Gastrocnemius medialis (tissue), 4 donors: ENCODE results near the gene ADIPOQ. TPM values are rescaled to one million over a fixed set of nuclear protein-coding genes. Genes with fewer than 3 reads are reported as not detected.
"Not testable (repeated sequence)": the region's sequence is repeated elsewhere in the genome, so short reads cannot be mapped to it uniquely, and the experiment has no call there.

Source experiments
- ATAC-seq, 2 donors: fragments of 150-250 bp; one replicate each; pipeline ENCODE4 v1.9.1; 2016
- DNase-seq, 2 donors: peaks; one replicate each; pipeline ENCODE4 v3.0.0-alpha.2; 2019
- H3K27ac ChIP-seq, 4 donors: fragments of 200-600 bp; sonication (generic); 1 replicate in 1 of 4; 2 replicates in 3 of 4; pipeline ENCODE4 v1.5.1; 2016 to 2018; ENCODE audit warnings: mild to moderate bottlenecking in 2 of 4, moderate library complexity in 1 of 4
- H3K27me3 ChIP-seq, 3 donors: fragments of 200-600 bp; sonication (generic) in 2 of 3; 1 replicate in 1 of 3; 2 replicates in 2 of 3; pipeline versions ENCODE4 v1.5.1 to v1.6.0; 2016 to 2019; ENCODE audit warnings: mild to moderate bottlenecking in 1 of 3, moderate library complexity in 1 of 3
- H3K36me3 ChIP-seq, 2 donors: fragments of 200-600 bp; sonication (generic) in 1 of 2; one replicate each; pipeline ENCODE4 v1.5.1; 2017 to 2018
- H3K4me1 ChIP-seq, 2 donors: fragments of 200-600 bp; sonication (generic) in 1 of 2; one replicate each; pipeline ENCODE4 v1.5.1; 2016 to 2017; ENCODE audit warnings: mild to moderate bottlenecking in 2 of 2
- H3K4me3 ChIP-seq, 4 donors: fragments of 200-600 bp; sonication (generic) in 3 of 4; 1 replicate in 1 of 4; 2 replicates in 3 of 4; pipeline ENCODE4 v1.5.1; 2016 to 2019; ENCODE audit warnings: mild to moderate bottlenecking in 2 of 4
- H3K9me3 ChIP-seq, 3 donors: fragments of 200-600 bp; sonication (generic) in 2 of 3; 1 replicate in 1 of 3; 2 replicates in 2 of 3; pipeline ENCODE4 v1.5.1; 2016 to 2019
- POLR2A ChIP-seq, 2 donors: fragments of 450-650 bp; IDR thresholded peaks; one replicate each; pipeline ENCODE4 v1.6.1; 2017; ENCODE audit warnings: antibody characterized with exemption in 2 of 2, mild to moderate bottlenecking in 2 of 2, moderate library complexity in 2 of 2
- in situ Hi-C, 4 donors: fragments of 200-750 bp; cut with MboI; loops; one replicate each; pipeline versions ENCODE4 v1.15.0 to v1.8.0; 2017; ENCODE audit warnings: low sequenced_read_pairs in 4 of 4
- intact Hi-C: fragments of 100-400 bp; cut with DNase I; formaldehyde crosslinking; loops from one replicate; pipeline ENCODE4 v1.15.1; 2023; ENCODE audit warnings: low total_unique reads
- total RNA-seq, 4 donors: library from RNA; depleted of rRNA; stranded (reverse); fragments of >200 nt; gene quantifications; one replicate each; pipeline versions ENCODE4 v1.1.0 to v1.2.3, GENCODE V29; 2016
- TF ChIP-seq, protein P1 (sequence below), 5 experiments: fragments of 450-650 bp in 3 of 5; fragments of 200-600 bp in 2 of 5; sonication (generic) in 2 of 5; IDR thresholded peaks in 4 of 5; conservative IDR thresholded peaks in 1 of 5; 1 replicate in 4 of 5; 2 replicates in 1 of 5; pipeline ENCODE4 v1.5.1; 2016 to 2019; ENCODE audit warnings: antibody characterized with exemption in 5 of 5, mild to moderate bottlenecking in 3 of 5, moderate library complexity in 3 of 5

ADIPOQ gene
- total RNA-seq, result 1 to 10 TPM in 2 of 4 donors, under 1 TPM in 2; 0.33 to 4.1 (median 1.8) TPM

DNA sequence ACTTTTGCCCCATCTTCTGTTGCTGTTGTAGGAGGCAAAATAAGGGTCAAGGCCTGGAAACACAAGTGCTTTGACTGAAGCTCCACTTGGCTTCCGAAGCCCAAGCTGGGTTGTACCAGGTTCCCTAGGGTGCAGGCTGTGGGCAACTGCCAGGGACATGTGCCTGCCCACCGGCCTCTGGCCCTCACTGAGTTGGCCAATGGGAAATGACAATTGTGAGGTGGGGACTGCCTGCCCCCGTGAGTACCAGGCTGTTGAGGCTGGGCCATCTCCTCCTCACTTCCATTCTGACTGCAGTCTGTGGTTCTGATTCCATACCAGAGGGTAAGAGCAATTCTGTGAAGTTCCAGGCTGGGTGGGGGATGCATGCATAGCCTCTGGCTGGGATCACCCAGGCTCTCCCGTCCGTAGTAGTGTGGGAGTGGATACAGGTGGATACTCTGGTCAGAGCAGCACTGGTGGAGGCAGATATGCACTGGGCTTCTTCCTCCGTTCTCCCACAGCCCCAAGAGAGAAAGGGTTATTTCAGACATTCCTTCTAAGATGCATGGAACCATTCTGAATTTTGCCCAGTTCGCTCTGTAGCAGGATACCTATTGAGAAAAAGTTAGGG is at the start of gene ADIPOQ:
ADIPOQ (plus strand) TSS at position 285 of the 613 bp plus-strand sequence. CDS start 10,349 bp downstream, outside the sequence.
- ATAC-seq, result no peak
- no peak within 1 kb of the TSS for H3K27ac ChIP-seq
- H3K27me3 ChIP-seq, result peaks cover 0 to 15% (median 11%) of the 10 kb centered on the region in 3 donors
- no peaks in the 10 kb centered on the region for H3K9me3 ChIP-seq
- TF ChIP-seq, protein P1, sequence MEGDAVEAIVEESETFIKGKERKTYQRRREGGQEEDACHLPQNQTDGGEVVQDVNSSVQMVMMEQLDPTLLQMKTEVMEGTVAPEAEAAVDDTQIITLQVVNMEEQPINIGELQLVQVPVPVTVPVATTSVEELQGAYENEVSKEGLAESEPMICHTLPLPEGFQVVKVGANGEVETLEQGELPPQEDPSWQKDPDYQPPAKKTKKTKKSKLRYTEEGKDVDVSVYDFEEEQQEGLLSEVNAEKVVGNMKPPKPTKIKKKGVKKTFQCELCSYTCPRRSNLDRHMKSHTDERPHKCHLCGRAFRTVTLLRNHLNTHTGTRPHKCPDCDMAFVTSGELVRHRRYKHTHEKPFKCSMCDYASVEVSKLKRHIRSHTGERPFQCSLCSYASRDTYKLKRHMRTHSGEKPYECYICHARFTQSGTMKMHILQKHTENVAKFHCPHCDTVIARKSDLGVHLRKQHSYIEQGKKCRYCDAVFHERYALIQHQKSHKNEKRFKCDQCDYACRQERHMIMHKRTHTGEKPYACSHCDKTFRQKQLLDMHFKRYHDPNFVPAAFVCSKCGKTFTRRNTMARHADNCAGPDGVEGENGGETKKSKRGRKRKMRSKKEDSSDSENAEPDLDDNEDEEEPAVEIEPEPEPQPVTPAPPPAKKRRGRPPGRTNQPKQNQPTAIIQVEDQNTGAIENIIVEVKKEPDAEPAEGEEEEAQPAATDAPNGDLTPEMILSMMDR (IDR thresholded peaks at IDR 0.05 in 4 of 5, conservative IDR thresholded peaks at IDR 0.05 in 1 of 5), result no peak
- no peak for TF ChIP-seq POLR2A (IDR thresholded peaks at IDR 0.05)
- no peaks in the 10 kb centered on the region for H3K36me3 ChIP-seq
- intact Hi-C loops (no loop called here), in situ Hi-C loops (loop anchor here in 1 of 4 donors (10.0 kb wide), 1 partner anchor 322 kb away; no protein-coding TSS in a partner anchor)
- no peak within 1 kb of the TSS for H3K4me3 ChIP-seq
- no peaks in the 10 kb centered on the region for H3K4me1 ChIP-seq
- no peak for DNase-seq

DNA sequence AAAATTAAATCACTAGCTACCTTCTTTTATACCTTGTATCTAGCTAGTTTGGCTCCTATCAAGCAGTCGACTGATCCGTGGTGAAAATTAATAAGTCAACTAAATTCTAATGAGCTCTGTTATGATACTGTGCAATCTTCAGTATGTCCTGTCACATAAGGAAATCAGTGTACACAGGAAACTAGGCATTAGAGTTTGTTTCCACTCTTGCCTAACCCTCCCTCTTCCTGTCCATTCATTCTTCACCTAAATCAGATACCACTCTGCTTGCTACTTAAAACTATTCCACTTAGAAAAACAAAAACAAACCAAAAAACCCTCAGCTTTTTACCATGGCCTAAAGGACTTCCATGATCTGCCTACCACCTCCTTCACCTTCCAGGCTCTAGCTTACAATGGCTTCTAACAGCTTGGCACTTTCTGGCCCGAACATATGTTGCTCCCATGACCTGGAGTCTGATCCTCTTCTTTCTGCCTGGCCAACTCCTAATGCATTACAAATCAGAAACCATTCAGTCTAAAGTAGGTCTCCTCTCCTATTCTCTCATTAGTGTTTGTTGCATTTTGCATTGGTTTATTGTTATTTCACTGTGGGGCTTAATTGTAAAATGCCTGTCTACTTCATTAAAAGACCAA is 44.2 kb upstream of the ADIPOQ start:
- in situ Hi-C loops (loop anchor here in 3 of 4 donors (25.0 kb wide), 3 partner anchors 236 to 1211 kb away; partner anchors contain the start of genes TRA2B (in 3 of the 3), DNAJB11 (in 1 of the 3), SENP2 (in 1 of the 3) and TBCCD1 (in 1 of the 3)), intact Hi-C loops (no loop called here)
- no peaks in the 10 kb centered on the region for H3K4me1 ChIP-seq
- TF ChIP-seq POLR2A (IDR thresholded peaks at IDR 0.05), result no peak
- TF ChIP-seq, protein P1 (IDR thresholded peaks at IDR 0.05 in 4 of 5, conservative IDR thresholded peaks at IDR 0.05 in 1 of 5), result no peak
- peaks cover 0 to 21% of the 10 kb centered on the region in 2 donors for H3K36me3 ChIP-seq
- no peak overlapping the region for H3K4me3 ChIP-seq
- H3K9me3 ChIP-seq, result no peaks in the 10 kb centered on the region
- H3K27me3 ChIP-seq, result no peaks in the 10 kb centered on the region
- ATAC-seq (no peak), DNase-seq (no peak)
- no peak overlapping the region for H3K27ac ChIP-seq

DNA sequence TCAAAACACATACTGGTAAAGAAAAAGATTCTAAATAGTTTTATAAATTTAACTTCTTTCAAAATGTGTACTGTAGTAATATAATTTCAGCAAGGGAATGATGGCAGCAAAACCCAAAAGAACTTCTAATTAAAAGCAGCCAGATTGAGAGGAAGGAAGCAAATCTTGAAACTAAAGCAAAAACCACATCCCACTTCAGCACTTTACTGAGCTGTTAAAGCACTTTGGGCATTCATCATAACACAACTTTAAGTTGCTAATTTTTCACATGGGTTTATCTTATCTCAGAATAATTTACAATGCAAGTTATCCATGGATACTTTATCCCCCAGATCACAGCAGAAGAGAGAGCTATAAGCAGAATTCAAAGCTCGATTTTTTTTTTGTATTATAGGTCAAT is 42.2 kb upstream of the ADIPOQ start:
- in situ Hi-C loops, result no loop called here

DNA sequence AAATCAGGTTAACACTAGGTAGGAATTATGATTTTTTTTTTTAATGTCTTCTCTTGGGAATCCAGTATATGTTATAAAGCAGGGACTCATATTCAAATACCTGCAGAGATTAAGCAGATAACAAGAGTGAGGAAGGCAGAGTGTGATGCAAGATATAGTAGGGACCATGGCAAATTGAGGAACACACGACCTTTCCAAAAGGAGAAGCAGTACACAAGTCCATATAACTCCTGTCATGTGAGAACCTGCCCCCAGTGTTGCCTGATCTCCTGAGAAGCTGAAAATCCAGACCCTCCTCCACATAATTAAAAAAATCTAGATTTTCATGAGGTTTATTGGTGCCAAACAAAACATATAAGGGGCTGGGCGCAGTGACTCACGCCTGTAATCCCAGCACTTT is 39.8 kb upstream of the ADIPOQ start:
- TF ChIP-seq, protein P1 (IDR thresholded peaks at IDR 0.05 in 4 of 5, conservative IDR thresholded peaks at IDR 0.05 in 1 of 5), result no peak
- no peak for TF ChIP-seq POLR2A (IDR thresholded peaks at IDR 0.05)
- H3K36me3 ChIP-seq, result peaks cover 0 to 15% of the 10 kb centered on the region in 2 donors
- no peaks in the 10 kb centered on the region for H3K27me3 ChIP-seq
- DNase-seq (no peak), ATAC-seq (no peak)
- H3K4me3 ChIP-seq, result no peak overlapping the region
- in situ Hi-C loops, result no loop called here
- intact Hi-C loops, result no loop called here
- H3K27ac ChIP-seq, result no peak overlapping the region
- peaks cover 11 to 12% of the 10 kb centered on the region in 2 donors for H3K4me1 ChIP-seq
- no peaks in the 10 kb centered on the region for H3K9me3 ChIP-seq

More for the DNA sequence above, 42.2 kb upstream of the ADIPOQ start:
- TF ChIP-seq, protein P1 (IDR thresholded peaks at IDR 0.05 in 4 of 5, conservative IDR thresholded peaks at IDR 0.05 in 1 of 5), result no peak
- no peak for TF ChIP-seq POLR2A (IDR thresholded peaks at IDR 0.05)
- no peak for ATAC-seq
- intact Hi-C loops, result no loop called here
- Histone ChIP-seq H3K27me3 (no peaks in the 10 kb centered on the region), H3K27ac (no peak overlapping the region), H3K4me3 (no peak overlapping the region), H3K36me3 (peaks cover 0 to 21% of the 10 kb centered on the region in 2 donors), H3K4me1 (peaks cover under 1 to 2% of the 10 kb centered on the region in 2 donors), H3K9me3 (no peaks in the 10 kb centered on the region)
- DNase-seq, result no peak

DNA sequence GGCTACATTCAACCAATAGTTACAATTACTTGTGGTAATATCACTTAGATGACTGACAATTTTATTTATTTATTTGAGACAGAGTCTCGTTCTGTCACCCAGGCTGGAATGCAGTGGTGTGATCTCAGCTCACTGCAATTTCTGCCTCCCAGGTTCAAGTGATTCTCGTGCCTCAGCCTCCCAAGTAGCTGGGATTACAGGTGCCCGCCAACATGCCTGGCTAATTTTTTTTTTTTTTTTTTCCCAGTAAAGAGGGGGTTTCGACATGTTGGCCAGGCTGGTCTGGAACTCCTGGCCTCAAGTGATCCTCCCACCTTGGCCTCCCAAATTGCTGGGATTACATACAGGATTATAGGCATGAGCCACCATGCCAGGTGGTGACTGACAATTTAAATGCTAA is 39.1 kb upstream of the ADIPOQ start:
- H3K27ac ChIP-seq, in situ Hi-C loops, H3K27me3 ChIP-seq, H3K4me3 ChIP-seq, DNase-seq, ATAC-seq, H3K9me3 ChIP-seq, intact Hi-C loops: not testable (repeated sequence)
- Histone ChIP-seq H3K36me3 (peaks cover 0 to 14% of the 10 kb centered on the region in 2 donors), H3K4me1 (peaks cover 11 to 12% of the 10 kb centered on the region in 2 donors)
